ENCODE data around the gene PARN. TPM values are rescaled to one million over a fixed set of nuclear protein-coding genes. Genes with fewer than 3 reads are reported as not detected.
"Not testable (repeated sequence)": the region's sequence is repeated elsewhere in the genome, so short reads cannot be mapped to it uniquely, and the experiment has no call there.

Gene PARN
- polyA plus RNA-seq, 1 donor from 2014 or later, result 22.3 TPM

DNA sequence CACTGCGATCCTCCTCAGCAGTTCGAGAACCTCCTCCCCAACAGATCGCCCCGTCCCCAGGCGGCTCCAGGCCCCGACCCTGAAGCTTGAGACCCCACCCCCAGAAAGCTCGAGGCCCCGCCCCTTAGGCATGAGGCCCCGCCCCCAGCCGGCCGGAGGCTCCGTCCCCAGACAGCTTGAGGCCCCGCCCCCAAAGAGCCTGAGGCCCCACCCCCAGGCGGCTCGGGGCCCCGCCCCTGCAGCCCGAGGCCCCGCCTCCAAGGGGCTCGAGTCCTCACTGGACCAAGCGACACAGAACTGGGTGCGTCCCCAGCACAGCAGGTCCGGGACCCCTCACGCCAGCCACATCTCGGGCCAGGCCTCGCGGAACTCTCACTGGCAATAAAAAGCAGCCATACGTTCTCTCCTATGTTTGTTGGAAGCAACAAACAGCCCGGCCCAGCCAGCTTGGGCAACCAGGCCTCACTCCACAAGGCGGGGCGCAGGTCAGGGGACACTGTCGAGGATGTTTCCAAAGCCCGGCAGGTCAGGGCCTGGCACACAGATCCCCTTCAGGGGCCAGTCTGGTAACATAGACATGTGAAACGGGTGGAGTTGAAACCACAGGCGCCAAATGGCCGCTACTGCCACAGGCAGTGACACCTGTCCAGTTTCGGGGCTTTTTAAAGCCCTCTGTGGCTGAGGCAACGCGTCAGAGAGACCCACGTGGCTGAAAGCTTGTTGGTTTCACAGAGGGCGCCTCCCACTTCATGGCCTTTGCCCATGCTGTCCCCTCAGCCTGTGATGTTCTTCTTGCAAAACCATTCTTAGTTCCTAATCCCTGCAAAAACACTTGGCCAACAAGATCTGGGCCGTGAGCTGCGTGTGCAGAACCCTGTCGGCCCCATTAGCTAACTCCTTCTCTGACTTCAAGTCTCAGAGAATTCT lies 224.2 kb downstream of the PARN start:
- no peaks in the 10 kb centered on the region for H3K9me2 ChIP-seq (ENCODE audit: insufficient read depth, low read length)
- no peak overlapping the region for H3K4me2 ChIP-seq (ENCODE audit: low read length)
- no peak for TF ChIP-seq TAF1 (IDR thresholded peaks at IDR 0.05; ENCODE audit: low read depth)
- no peak for TF ChIP-seq EZH2 (IDR thresholded peaks at IDR 0.05; ENCODE audit: borderline replicate concordance, insufficient read depth, low read length, poor library complexity, severe bottlenecking)
- no peak for TF ChIP-seq RAD21 (conservative IDR thresholded peaks at IDR 0.05)
- TF ChIP-seq, protein P1, sequence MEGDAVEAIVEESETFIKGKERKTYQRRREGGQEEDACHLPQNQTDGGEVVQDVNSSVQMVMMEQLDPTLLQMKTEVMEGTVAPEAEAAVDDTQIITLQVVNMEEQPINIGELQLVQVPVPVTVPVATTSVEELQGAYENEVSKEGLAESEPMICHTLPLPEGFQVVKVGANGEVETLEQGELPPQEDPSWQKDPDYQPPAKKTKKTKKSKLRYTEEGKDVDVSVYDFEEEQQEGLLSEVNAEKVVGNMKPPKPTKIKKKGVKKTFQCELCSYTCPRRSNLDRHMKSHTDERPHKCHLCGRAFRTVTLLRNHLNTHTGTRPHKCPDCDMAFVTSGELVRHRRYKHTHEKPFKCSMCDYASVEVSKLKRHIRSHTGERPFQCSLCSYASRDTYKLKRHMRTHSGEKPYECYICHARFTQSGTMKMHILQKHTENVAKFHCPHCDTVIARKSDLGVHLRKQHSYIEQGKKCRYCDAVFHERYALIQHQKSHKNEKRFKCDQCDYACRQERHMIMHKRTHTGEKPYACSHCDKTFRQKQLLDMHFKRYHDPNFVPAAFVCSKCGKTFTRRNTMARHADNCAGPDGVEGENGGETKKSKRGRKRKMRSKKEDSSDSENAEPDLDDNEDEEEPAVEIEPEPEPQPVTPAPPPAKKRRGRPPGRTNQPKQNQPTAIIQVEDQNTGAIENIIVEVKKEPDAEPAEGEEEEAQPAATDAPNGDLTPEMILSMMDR (IDR thresholded peaks at IDR 0.05; ENCODE audit: poor library complexity, severe bottlenecking), result no peak
- no peak for TF ChIP-seq SMC3 (conservative IDR thresholded peaks at IDR 0.05; ENCODE audit: poor library complexity)
- TF ChIP-seq POLR2AphosphoS5 (IDR thresholded peaks at IDR 0.05), result no peak
- no peak overlapping the region for H2AFZ ChIP-seq (ENCODE audit: low read depth, low read length)
- H3K36me3 ChIP-seq (ENCODE audit: insufficient read depth, low read length), result no peaks in the 10 kb centered on the region
- no peaks in the 10 kb centered on the region for H3K27me3 ChIP-seq (ENCODE audit: insufficient read depth, low read depth, low read length)
- no peaks in the 10 kb centered on the region for H3K9me3 ChIP-seq (ENCODE audit: low read length)
- H3F3A ChIP-seq (ENCODE audit: insufficient read depth, low read length, poor library complexity, severe bottlenecking), result no peaks in the 10 kb centered on the region
- H3K79me2 ChIP-seq (replicated peaks; ENCODE audit: insufficient read depth, low read length), result no peaks in the 10 kb centered on the region
- no peak overlapping the region for H3K27ac ChIP-seq (ENCODE audit: low read length)
- no peaks in the 10 kb centered on the region for H4K20me1 ChIP-seq (ENCODE audit: insufficient read depth)
- H3K9ac ChIP-seq (ENCODE audit: low read length), result no peak overlapping the region
- H3K4me3 ChIP-seq (ENCODE audit: low read length), result no peak overlapping the region

DNA sequence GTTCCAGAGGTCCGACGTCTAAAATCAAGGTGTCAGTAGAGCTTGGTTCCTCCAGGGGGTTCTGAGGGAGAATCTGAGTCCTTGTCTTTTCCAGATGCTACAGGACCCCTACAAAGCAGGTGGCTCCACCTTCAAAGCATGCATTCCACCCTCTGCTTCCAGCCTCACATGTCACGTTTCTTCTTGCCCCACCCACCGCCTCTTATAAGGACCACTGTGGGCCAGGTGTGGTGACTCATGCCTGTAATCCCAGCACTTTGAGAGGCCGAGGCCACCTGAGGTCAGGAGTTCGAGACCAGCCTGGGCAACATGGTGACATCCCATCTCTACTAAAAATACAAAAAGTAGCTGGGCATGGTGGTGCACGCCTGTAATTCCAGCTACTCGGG lies 227.1 kb downstream of the PARN start:
- H3K9me2 ChIP-seq (ENCODE audit: insufficient read depth, low read length); H3F3A ChIP-seq (ENCODE audit: insufficient read depth, low read length, poor library complexity, severe bottlenecking); H3K36me3 ChIP-seq (ENCODE audit: insufficient read depth, low read length); H3K9ac ChIP-seq (ENCODE audit: low read length); H3K27ac ChIP-seq (ENCODE audit: low read length); H3K9me3 ChIP-seq (ENCODE audit: low read length); H3K4me2 ChIP-seq (ENCODE audit: low read length); H3K4me3 ChIP-seq (ENCODE audit: low read length); H2AFZ ChIP-seq (ENCODE audit: low read depth, low read length); H3K27me3 ChIP-seq (ENCODE audit: insufficient read depth, low read depth, low read length); H3K79me2 ChIP-seq (replicated peaks; ENCODE audit: insufficient read depth, low read length); H4K20me1 ChIP-seq (ENCODE audit: insufficient read depth): not testable (repeated sequence)

DNA sequence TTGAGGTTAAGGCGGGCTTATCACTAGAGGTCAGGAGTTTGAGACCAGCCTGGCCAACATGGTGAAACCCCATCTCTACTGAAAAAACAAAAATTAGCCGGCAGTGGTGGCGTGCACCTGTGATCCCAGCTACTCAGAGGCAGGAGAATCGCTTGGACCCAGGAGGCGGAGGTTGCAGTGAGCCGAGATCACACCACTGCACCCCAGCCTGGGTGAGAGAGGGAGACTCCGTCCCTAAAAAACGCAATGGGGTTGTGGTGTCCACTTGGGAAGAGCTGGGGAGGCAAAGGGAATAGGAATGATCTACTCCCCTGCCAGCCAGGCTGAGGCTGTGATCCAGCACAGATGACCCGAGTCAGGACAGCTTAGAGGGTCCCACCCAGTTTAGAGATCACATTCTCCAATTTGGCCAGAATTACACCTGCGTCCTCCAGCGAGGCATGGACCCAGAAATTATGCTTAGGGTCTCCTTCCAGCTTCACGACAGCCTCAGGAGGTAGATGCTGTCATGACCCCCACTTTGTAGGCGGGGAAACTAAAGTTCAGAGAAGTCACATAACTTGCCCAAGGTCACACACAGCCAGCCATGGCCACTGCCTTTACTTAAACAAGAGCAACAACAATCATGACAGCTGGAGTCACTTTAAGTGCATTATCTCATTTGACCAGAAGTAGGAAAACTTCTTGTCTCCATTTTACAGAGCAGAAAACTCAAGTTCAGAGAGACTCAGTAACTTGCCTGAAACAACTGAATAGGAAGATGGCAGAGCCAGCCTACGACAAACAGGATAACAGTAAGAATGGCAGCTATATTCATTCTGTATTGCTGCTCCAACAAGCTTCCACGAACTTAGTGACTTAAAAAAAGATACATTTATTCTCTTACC lies 227.7 kb downstream of the PARN start:
- H3K27me3 ChIP-seq (ENCODE audit: insufficient read depth, low read depth, low read length); H3K9me3 ChIP-seq (ENCODE audit: low read length); H4K20me1 ChIP-seq (ENCODE audit: insufficient read depth); H3K9me2 ChIP-seq (ENCODE audit: insufficient read depth, low read length); H3K4me2 ChIP-seq (ENCODE audit: low read length); H3K9ac ChIP-seq (ENCODE audit: low read length); H3K27ac ChIP-seq (ENCODE audit: low read length); H3K4me3 ChIP-seq (ENCODE audit: low read length); H3F3A ChIP-seq (ENCODE audit: insufficient read depth, low read length, poor library complexity, severe bottlenecking); H2AFZ ChIP-seq (ENCODE audit: low read depth, low read length); H3K79me2 ChIP-seq (replicated peaks; ENCODE audit: insufficient read depth, low read length); H3K36me3 ChIP-seq (ENCODE audit: insufficient read depth, low read length): not testable (repeated sequence)

DNA sequence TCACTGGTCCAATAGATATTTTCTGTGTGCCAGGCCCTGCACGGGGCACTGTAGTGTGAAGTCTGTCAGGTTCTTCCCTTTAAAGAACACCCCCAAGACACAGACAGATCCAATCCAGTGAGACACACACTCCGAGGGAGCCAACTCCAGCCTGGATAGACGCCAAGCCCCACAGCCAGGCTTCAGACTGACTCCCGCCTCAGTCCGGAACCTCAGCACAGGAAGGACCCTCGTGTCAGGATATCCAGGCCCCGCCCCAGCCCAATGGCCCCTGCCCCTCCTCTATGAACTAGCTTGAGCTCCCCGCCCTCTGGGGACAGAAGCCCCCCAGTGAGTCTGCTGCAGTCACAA lies 228.4 kb downstream of the PARN start:
- H3K4me2 ChIP-seq (ENCODE audit: low read length); H3K9me3 ChIP-seq (ENCODE audit: low read length): not testable (repeated sequence)

DNA sequence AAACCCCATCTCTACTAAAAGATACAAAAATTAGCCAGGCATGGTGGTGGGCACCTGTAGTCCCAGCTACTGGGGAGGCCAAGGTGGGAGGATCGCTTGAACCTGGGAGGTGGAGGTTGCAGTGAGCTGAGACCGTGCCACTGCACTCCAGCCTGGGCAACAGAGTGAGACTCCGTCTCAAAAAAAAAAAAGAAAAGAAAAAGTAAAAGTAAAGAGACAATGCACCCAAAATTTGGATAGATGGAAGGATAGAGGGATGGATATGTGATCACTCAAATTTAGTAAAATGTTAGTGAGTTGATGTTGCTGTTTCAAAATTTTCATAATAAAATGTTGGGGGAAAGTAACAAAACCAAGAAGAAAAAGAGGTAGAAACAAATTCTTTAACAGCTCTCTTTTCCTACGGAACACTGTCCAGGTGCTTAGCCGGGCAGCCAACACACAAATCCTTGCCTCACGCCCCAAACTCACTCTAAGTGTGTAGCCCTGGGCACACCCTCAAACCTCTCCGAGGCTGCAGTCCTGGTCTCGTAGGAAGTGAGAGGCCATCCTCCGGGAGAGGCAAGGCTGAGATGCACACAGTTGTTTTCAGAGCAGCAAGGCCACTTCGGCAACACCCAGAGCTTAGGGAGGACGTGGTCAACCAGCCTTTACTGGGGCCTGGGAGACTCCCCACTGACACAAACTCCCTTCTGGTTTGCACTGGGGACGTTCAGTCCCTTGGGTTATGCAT lies 228.9 kb downstream of the PARN start:
- not testable (repeated sequence) for H3K27me3 ChIP-seq (ENCODE audit: insufficient read depth, low read depth, low read length); H3K4me3 ChIP-seq (ENCODE audit: low read length); H3K9ac ChIP-seq (ENCODE audit: low read length); H3K9me2 ChIP-seq (ENCODE audit: insufficient read depth, low read length); H3K27ac ChIP-seq (ENCODE audit: low read length); H4K20me1 ChIP-seq (ENCODE audit: insufficient read depth); H3K79me2 ChIP-seq (replicated peaks; ENCODE audit: insufficient read depth, low read length); H3K9me3 ChIP-seq (ENCODE audit: low read length); H3F3A ChIP-seq (ENCODE audit: insufficient read depth, low read length, poor library complexity, severe bottlenecking); H2AFZ ChIP-seq (ENCODE audit: low read depth, low read length); H3K4me2 ChIP-seq (ENCODE audit: low read length); H3K36me3 ChIP-seq (ENCODE audit: insufficient read depth, low read length)

More for the DNA sequence above, 228.4 kb downstream of the PARN start:
- H2AFZ ChIP-seq (ENCODE audit: low read depth, low read length); H3K9ac ChIP-seq (ENCODE audit: low read length); H3K4me3 ChIP-seq (ENCODE audit: low read length); H3K27ac ChIP-seq (ENCODE audit: low read length); H3F3A ChIP-seq (ENCODE audit: insufficient read depth, low read length, poor library complexity, severe bottlenecking); H3K27me3 ChIP-seq (ENCODE audit: insufficient read depth, low read depth, low read length); H4K20me1 ChIP-seq (ENCODE audit: insufficient read depth); H3K36me3 ChIP-seq (ENCODE audit: insufficient read depth, low read length); H3K79me2 ChIP-seq (replicated peaks; ENCODE audit: insufficient read depth, low read length); H3K9me2 ChIP-seq (ENCODE audit: insufficient read depth, low read length): not testable (repeated sequence)

Measured in neural cell (in vitro differentiated cells).